GM20000 (cell line): ENCODE results near the gene TRPM6.
"Not testable (repeated sequence)": the region's sequence is repeated elsewhere in the genome, so short reads cannot be mapped to it uniquely, and the experiment has no call there.

Source experiments
- DNase-seq: peaks from one replicate; pipeline ENCODE4 v3.0.0; 2012; ENCODE audit warnings: low spot score
- CTCF ChIP-seq: IDR thresholded peaks from 2 replicates; pipeline ENCODE4 v1.5.1; 2012; ENCODE audit warnings: mild to moderate bottlenecking, control low read depth; ENCODE audit errors: extremely low read depth, missing control alignments

The TRPM6 gene

DNA sequence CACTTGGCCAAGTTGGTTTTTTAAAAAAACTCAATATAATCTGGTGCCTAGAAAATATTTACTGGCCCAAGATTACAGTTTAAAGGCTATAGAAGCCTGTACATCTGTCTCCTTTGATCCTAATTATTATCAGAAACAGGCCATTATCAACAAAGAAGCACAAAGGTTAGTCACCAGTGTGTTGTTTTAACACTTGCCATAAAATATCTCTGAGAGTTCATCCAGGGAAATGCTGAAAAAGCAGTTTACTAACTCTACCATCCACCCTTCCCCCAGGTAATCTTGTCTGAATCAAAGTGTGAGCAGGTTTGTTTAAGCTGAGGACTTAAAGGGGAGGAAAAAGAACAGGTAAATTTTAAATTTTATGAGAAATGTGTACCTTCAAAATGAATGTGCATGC lies 13.3 kb upstream of the TRPM6 start:
- no peak for DNase-seq
- no peak for TF ChIP-seq CTCF

GRCh38 chr9:74888449-74888848 lies 728 bp upstream of the TRPM6 start:
- DNase-seq = not testable (repeated sequence)

GRCh38 chr9:74887981-74888370 lies 255 bp upstream of the TRPM6 start:
- DNase-seq = no peak
- no peak for TF ChIP-seq CTCF

DNA sequence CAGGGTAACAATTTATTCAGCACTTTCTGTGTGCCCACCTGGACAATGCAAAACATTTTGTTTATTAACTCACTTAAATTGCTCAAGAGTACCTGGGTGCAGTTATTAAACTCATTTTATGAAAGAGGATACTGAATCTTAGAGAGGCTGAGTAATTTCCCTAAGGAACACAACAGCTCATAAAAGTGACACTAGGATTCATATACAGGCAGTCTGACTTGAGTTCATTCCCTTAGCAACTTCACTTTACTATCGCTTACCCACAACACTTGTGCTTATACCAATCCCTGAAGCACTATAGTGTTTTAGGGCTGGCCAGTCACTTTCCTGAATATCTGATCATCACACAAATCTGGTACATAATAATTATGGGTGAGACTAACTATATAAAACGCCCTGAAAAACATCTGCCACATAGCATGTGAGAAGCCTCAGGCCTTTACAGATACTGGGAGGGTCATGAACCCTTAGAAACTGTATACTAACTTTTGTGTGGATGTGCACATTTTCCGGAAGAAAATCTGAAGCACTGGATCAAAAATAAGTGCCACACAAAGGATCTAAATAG lies 11.3 kb downstream of the TRPM6 start:
- DNase-seq = no peak
- no peak for TF ChIP-seq CTCF

DNA sequence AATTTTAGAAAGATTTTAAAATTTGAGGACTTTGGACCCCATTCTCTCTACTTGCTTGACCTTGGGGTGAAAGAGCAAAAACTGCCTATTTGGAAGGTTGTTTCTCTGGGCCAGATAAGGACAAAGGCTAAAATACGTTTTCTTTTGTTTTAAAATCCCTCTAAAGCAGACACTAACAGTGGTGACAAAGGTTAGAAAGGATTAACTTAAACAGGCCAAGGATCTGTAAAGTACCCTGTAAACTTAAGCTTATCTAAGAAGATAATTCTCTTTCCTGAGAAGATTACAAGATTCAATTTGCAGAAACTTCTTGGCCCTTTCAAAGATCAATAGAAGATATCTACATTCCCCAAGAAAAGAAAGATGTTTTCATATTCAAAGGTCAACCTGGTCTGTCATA lies 12.1 kb downstream of the TRPM6 start:
- TF ChIP-seq CTCF = no peak
- no peak for DNase-seq

DNA sequence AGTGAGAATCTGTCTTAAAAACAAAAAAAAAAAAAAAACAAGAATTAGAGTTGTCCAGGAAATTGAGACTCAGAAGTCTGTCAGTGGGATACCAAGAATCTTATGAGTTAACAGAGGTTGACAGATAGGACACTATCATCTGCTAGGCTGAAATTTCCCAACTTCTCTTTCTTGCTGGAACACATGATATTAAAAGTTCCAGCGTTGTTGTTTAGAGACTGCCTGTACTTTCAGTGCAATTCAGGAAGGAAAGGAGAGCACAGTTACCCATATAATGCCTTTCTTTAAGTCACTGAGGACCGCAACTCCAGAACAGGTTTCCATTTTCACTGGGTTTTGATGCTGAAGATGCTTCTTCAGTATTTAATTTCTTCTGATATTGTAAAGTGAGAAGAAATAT lies 13.5 kb downstream of the TRPM6 start:
- TF ChIP-seq CTCF = no peak

GRCh38 chr9:74872619-74873233 lies 15.0 kb downstream of the TRPM6 start:
- TF ChIP-seq CTCF = no peak
- DNase-seq = no peak

More for the DNA sequence above, 13.5 kb downstream of the TRPM6 start:
- no peak for DNase-seq

DNA sequence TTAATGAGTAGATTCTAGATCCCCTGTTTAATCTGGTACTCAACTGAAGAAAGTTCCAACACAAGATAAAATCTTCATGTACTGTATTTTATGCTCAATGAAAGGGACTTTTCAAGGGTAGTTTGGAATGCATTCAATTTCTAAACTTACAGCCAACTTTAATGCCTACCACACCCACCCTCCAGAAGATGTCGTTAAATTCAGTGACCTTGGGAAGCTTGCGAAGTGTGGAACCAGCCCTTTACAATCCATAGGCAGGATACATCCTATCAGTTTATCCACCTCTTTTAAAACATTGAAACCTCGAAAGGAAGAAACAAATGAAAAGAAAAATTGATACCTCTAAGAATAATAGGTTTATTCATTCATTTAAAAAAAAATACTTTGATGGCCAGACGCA lies 20.2 kb downstream of the TRPM6 start:
- TF ChIP-seq CTCF = no peak
- no peak for DNase-seq
